NT2/D1 (cell line): ENCODE results near the gene WDR70.

Experiments
- SUZ12 ChIP-seq: IDR thresholded peaks from 2 replicates; pipeline ENCODE4 v1.6.1; 2011; ENCODE audit not compliant: insufficient read length, insufficient read depth; ENCODE audit errors: extremely low read depth
- YY1 ChIP-seq: IDR thresholded peaks from 2 replicates; pipeline ENCODE4 v1.6.1; 2011; ENCODE audit not compliant: insufficient read length, insufficient read depth
- ZNF274 ChIP-seq: IDR thresholded peaks from 2 replicates; pipeline ENCODE4 v1.6.1; 2011; ENCODE audit warnings: mild to moderate bottlenecking, low read depth, low read length

DNA sequence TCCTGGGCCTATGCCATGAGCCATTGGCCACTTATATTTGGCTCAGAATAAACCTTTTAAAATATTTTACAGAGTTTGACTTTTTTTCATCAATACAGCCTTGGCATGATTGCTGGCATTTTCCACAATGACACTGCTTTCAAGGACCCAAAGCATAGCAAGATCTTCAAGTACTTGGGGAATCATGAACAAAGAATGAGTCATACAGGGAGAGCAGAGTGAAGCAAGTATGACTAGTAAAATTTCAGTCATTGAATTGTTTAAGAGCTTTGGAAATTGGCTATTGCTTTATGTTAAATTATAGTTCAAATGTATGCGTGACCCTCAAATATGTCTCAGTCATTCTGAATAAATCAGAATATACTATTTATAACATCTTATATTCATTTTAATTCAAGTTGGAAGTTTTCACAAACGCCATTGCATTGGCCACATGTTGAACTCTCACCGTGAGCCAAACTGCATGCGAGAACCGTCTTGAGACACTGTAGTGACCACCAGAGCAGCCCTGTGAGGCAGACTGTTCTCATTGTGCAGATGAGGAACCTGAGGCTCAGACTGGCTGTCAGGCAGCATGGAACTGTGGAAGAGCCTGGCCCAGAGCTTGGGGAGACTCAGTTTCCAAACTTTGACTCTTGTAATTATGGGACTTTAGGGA is 407.9 kb downstream of the WDR70 start:
- TF ChIP-seq YY1: no peak
- TF ChIP-seq ZNF274: no peak
- no peak for TF ChIP-seq SUZ12
